ENCODE results near the gene NR6A1. TPM values are rescaled to one million over a fixed set of nuclear protein-coding genes. Genes with fewer than 3 reads are reported as not detected.

Gene NR6A1
- polyA plus RNA-seq, 1 donor from 2014 or later = 4.3 TPM

- no peak overlapping the region for H3K9ac ChIP-seq (ENCODE audit: low read length)
- H3K9me2 ChIP-seq (ENCODE audit: insufficient read depth, low read length) = no peaks in the 10 kb centered on the region
- TF ChIP-seq MXI1 (conservative IDR thresholded peaks at IDR 0.05; ENCODE audit: poor library complexity, severe bottlenecking) = no peak
- TF ChIP-seq POLR2AphosphoS5 (IDR thresholded peaks at IDR 0.05) = no peak
- no peak for TF ChIP-seq EZH2 (IDR thresholded peaks at IDR 0.05; ENCODE audit: borderline replicate concordance, insufficient read depth, low read length, poor library complexity, severe bottlenecking)
- TF ChIP-seq RAD21 (conservative IDR thresholded peaks at IDR 0.05) = no peak
- TF ChIP-seq SMC3 (conservative IDR thresholded peaks at IDR 0.05; ENCODE audit: poor library complexity) = no peak
- no peak for TF ChIP-seq REST (IDR thresholded peaks at IDR 0.05; ENCODE audit: borderline replicate concordance)
- TF ChIP-seq EP300 (conservative IDR thresholded peaks at IDR 0.05; ENCODE audit: poor library complexity, severe bottlenecking) = no peak
- TF ChIP-seq TAF1 (IDR thresholded peaks at IDR 0.05; ENCODE audit: low read depth) = no peak
- no peak for TF ChIP-seq CTCF (IDR thresholded peaks at IDR 0.05; ENCODE audit: poor library complexity, severe bottlenecking)
- no peaks in the 10 kb centered on the region for H4K20me1 ChIP-seq (ENCODE audit: insufficient read depth)
- H3K27ac ChIP-seq (ENCODE audit: low read length) = no peak overlapping the region
- H3K27me3 ChIP-seq (ENCODE audit: insufficient read depth, low read depth, low read length) = peaks cover 5% of the 10 kb centered on the region
- H3K4me3 ChIP-seq (ENCODE audit: low read length) = no peak overlapping the region
- H3K36me3 ChIP-seq (ENCODE audit: insufficient read depth, low read length) = no peaks in the 10 kb centered on the region
- no peaks in the 10 kb centered on the region for H3F3A ChIP-seq (ENCODE audit: insufficient read depth, low read length, poor library complexity, severe bottlenecking)
- no peak overlapping the region for H3K4me2 ChIP-seq (ENCODE audit: low read length)
- no peaks in the 10 kb centered on the region for H3K79me2 ChIP-seq (replicated peaks; ENCODE audit: insufficient read depth, low read length)
- H2AFZ ChIP-seq (ENCODE audit: low read depth, low read length) = no peak overlapping the region
- no peaks in the 10 kb centered on the region for H3K9me3 ChIP-seq (ENCODE audit: low read length)
These were observed 278.3 kb downstream of the NR6A1 start for GRCh38 chr9:124492818-124493217.

- Histone ChIP-seq H3K9me2 (ENCODE audit: insufficient read depth, low read length) (no peaks in the 10 kb centered on the region), H3K9ac (ENCODE audit: low read length) (no peak overlapping the region), H3K4me2 (ENCODE audit: low read length) (no peak overlapping the region), H3K4me3 (ENCODE audit: low read length) (no peak overlapping the region), H3F3A (ENCODE audit: insufficient read depth, low read length, poor library complexity, severe bottlenecking) (no peaks in the 10 kb centered on the region), H3K9me3 (ENCODE audit: low read length) (no peaks in the 10 kb centered on the region), H3K27ac (ENCODE audit: low read length) (no peak overlapping the region), H4K20me1 (ENCODE audit: insufficient read depth) (no peaks in the 10 kb centered on the region), H3K36me3 (ENCODE audit: insufficient read depth, low read length) (no peaks in the 10 kb centered on the region), H3K27me3 (ENCODE audit: insufficient read depth, low read depth, low read length) (peaks cover 9% of the 10 kb centered on the region), H2AFZ (ENCODE audit: low read depth, low read length) (no peak overlapping the region), H3K79me2 (replicated peaks; ENCODE audit: insufficient read depth, low read length) (no peaks in the 10 kb centered on the region)
- TF ChIP-seq EP300 (conservative IDR thresholded peaks at IDR 0.05; ENCODE audit: poor library complexity, severe bottlenecking) (no peak), MXI1 (conservative IDR thresholded peaks at IDR 0.05; ENCODE audit: poor library complexity, severe bottlenecking) (no peak), RAD21 (conservative IDR thresholded peaks at IDR 0.05) (no peak), CTCF (IDR thresholded peaks at IDR 0.05; ENCODE audit: poor library complexity, severe bottlenecking) (no peak), SMC3 (conservative IDR thresholded peaks at IDR 0.05; ENCODE audit: poor library complexity) (no peak), REST (IDR thresholded peaks at IDR 0.05; ENCODE audit: borderline replicate concordance) (no peak), TAF1 (IDR thresholded peaks at IDR 0.05; ENCODE audit: low read depth) (no peak), EZH2 (IDR thresholded peaks at IDR 0.05; ENCODE audit: borderline replicate concordance, insufficient read depth, low read length, poor library complexity, severe bottlenecking) (no peak), POLR2AphosphoS5 (IDR thresholded peaks at IDR 0.05) (no peak)
These were observed 279.8 kb downstream of the NR6A1 start for GRCh38 chr9:124491049-124491975.
